Activated T-helper 1 cell treated with anti-CD3 and anti-CD28 coated beads, Interleukin-12 subunit alpha, Interleukin-12 subunit beta, Interleukin-2, Interleukin-4 antibody, amounts not matched to agents 30 ng/mL and 10 ng/mL and 1 ng/mL, durations not matched to agents 14 hours and 24 hours and 36 hours (primary cell): ENCODE data around the gene HES1. TPM values are rescaled to one million over a fixed set of nuclear protein-coding genes. Genes with fewer than 3 reads are reported as not detected.

ENCODE experiments used
- DNase-seq: peaks from one replicate; pipeline ENCODE4 v3.0.0; 2021; ENCODE audit warnings: low spot score
- H3K27ac Mint-ChIP-seq: one replicate; pipeline ENCODE4 v1.8.0; 2021; ENCODE audit warnings: mild to moderate bottlenecking, mixed read lengths
- H3K27me3 Mint-ChIP-seq: one replicate; pipeline ENCODE4 v1.8.0; 2022; ENCODE audit warnings: mild to moderate bottlenecking, moderate library complexity, mixed read lengths; ENCODE audit not compliant: insufficient read depth
- H3K36me3 Mint-ChIP-seq: one replicate; pipeline ENCODE4 v1.8.0; 2021; ENCODE audit warnings: low read depth, mixed read lengths
- H3K4me1 Mint-ChIP-seq: one replicate; pipeline ENCODE4 v1.8.0; 2021; ENCODE audit warnings: low read depth, mixed read lengths
- H3K4me3 Mint-ChIP-seq: one replicate; pipeline ENCODE4 v1.8.0; 2021; ENCODE audit warnings: mild to moderate bottlenecking, moderate library complexity, mixed read lengths
- H3K9me3 Mint-ChIP-seq: one replicate; pipeline ENCODE4 v1.8.0; 2021; ENCODE audit warnings: mixed read lengths
- intact Hi-C: fragments of 100-400 bp; cut with micrococcal nuclease; formaldehyde crosslinking; loops from one replicate; pipeline ENCODE4 v1.15.1; 2024
- total RNA-seq: library from RNA; stranded (reverse); gene quantifications from 2 replicates; pipeline ENCODE4 v1.2.3, GENCODE V29; 2022

The HES1 gene
- total RNA-seq, 1 donor from 2014 or later = 2.6 TPM

GRCh38 chr3:194109192-194109863 lies 26.6 kb upstream of the HES1 start:
- H3K27me3 Mint-ChIP-seq = peaks cover 35% of the 10 kb centered on the region
- H3K4me3 Mint-ChIP-seq = no peak overlapping the region
- no peaks in the 10 kb centered on the region for H3K9me3 Mint-ChIP-seq
- intact Hi-C loops = no loop called here
- H3K36me3 Mint-ChIP-seq = no peaks in the 10 kb centered on the region
- H3K27ac Mint-ChIP-seq = no peak overlapping the region
- DNase-seq = no peak
- peaks cover 1% of the 10 kb centered on the region for H3K4me1 Mint-ChIP-seq

GRCh38 chr3:194110483-194110882 lies 25.5 kb upstream of the HES1 start:
- no peak overlapping the region for H3K4me3 Mint-ChIP-seq
- no peak overlapping the region for H3K27ac Mint-ChIP-seq
- intact Hi-C loops = no loop called here
- H3K4me1 Mint-ChIP-seq = no peaks in the 10 kb centered on the region
- no peaks in the 10 kb centered on the region for H3K36me3 Mint-ChIP-seq
- H3K27me3 Mint-ChIP-seq = peaks cover 35% of the 10 kb centered on the region
- no peak for DNase-seq
- no peaks in the 10 kb centered on the region for H3K9me3 Mint-ChIP-seq

- no peak for DNase-seq
- Mint-ChIP-seq H3K36me3 (no peaks in the 10 kb centered on the region), H3K9me3 (no peaks in the 10 kb centered on the region), H3K27ac (no peak overlapping the region), H3K4me3 (no peak overlapping the region), H3K27me3 (peaks cover 27% of the 10 kb centered on the region), H3K4me1 (no peaks in the 10 kb centered on the region)
- intact Hi-C loops = no loop called here
Observed at GRCh38 chr3:194111336-194111735, 24.6 kb upstream of the HES1 start.

GRCh38 chr3:194112120-194113106 lies 23.5 kb upstream of the HES1 start:
- Mint-ChIP-seq H3K4me1 (no peaks in the 10 kb centered on the region), H3K27me3 (peaks cover 26% of the 10 kb centered on the region), H3K4me3 (no peak overlapping the region), H3K36me3 (no peaks in the 10 kb centered on the region), H3K9me3 (no peaks in the 10 kb centered on the region), H3K27ac (no peak overlapping the region)
- DNase-seq = no peak
- intact Hi-C loops = no loop called here

GRCh38 chr3:194114123-194114522 lies 21.8 kb upstream of the HES1 start:
- no peak overlapping the region for H3K4me3 Mint-ChIP-seq
- H3K4me1 Mint-ChIP-seq = no peaks in the 10 kb centered on the region
- H3K9me3 Mint-ChIP-seq = no peaks in the 10 kb centered on the region
- intact Hi-C loops = no loop called here
- no peaks in the 10 kb centered on the region for H3K36me3 Mint-ChIP-seq
- H3K27me3 Mint-ChIP-seq = peaks cover 21% of the 10 kb centered on the region
- no peak for DNase-seq
- no peak overlapping the region for H3K27ac Mint-ChIP-seq

DNA sequence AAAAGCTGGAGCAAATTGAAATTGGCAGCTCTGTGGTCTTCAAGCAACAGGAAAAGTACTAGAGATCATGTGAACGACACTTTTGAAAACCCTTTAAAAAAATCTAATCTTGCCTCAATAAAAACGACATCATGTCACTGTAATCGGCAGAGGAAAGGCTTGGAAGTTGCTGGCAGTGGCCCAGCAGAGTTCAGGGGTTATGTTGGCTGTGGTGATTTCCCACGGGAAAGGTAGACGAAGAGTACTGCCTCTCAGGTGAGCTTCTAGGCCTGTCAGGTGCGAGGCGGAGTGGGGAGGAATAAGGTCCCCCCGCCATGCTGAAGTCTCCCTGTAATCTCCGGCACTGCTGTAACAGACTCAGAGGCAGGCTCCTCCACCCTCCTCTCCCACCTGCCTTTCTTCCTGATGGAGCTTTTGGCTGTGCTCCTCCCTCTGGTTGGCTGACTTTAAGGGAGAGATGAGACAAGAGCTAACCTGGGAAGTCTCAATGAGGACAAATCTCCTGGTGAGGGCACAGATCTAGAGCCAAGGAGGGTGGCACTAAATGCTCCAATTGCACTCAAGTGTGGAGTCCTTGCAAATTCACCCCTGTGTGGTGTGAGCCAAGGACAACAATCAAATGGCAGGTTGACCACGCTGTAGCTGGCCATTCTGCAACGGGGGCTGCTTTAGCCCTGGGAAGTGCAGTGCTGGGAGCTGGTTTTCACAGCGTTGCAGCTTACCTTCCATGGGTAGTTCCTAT lies 18.7 kb upstream of the HES1 start:
- no peak for DNase-seq
- H3K4me3 Mint-ChIP-seq = no peak overlapping the region
- H3K27ac Mint-ChIP-seq = no peak overlapping the region
- intact Hi-C loops = no loop called here
- H3K36me3 Mint-ChIP-seq = peaks cover 3% of the 10 kb centered on the region
- H3K27me3 Mint-ChIP-seq = peaks cover 40% of the 10 kb centered on the region
- H3K9me3 Mint-ChIP-seq = no peaks in the 10 kb centered on the region
- H3K4me1 Mint-ChIP-seq = no peaks in the 10 kb centered on the region

DNA sequence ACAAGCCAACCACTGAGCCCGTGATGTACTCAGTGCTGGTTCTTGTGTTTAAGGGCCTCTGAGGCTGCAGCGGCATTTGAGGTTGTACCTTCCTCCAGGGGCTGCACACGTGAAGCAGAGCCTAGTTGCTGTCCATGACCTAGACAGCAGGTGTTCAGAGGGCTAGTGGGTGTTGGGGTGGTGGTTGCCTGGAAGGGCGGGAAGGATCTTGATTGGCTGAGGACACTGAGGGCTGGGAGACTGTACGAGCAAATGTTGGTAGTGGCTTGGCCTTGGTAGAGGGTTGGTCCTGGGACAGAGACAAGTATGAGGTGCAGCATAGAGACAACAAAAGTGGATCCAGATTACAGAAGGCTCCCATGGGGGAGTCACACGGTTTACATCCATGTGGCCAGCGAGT lies 17.0 kb upstream of the HES1 start:
- H3K4me1 Mint-ChIP-seq = no peaks in the 10 kb centered on the region

DNA sequence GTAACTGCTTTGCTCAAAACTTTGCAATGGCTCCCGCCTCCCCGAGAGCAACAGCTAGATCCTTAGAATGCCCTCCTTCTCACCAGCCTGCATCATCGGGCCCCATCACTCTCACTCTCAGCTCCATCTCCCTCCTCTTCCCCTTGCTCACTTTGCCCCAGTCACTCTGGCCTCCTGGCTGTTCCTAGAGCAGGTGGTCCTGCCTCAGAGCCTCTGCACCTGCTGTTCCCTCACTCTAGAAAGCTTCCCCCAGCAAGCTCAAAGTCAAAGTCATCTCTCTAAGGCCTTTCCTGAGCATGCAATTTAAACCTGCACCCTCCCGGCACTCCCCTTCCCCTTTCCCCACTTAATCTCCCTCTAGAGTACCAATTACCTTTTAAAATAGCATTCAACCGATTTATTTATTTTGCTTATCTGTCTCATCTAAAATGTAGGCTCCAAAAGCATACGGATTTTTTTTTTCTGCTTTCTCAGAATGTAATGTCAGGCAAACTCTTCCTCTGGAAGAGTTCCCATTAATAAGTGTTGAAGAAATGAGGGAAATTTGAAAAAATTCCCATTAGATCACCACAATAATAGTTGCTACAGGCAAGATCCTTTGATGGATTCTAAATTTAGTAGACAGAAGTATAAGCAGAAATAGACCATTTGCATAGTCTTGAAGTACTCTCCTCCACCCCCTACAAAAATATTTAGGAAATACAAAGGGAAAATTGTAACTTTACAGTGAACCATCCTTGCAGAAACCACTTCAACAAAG lies 15.9 kb upstream of the HES1 start:
- no peak for DNase-seq
- H3K9me3 Mint-ChIP-seq = no peaks in the 10 kb centered on the region
- H3K4me1 Mint-ChIP-seq = no peaks in the 10 kb centered on the region
- peaks cover 3% of the 10 kb centered on the region for H3K36me3 Mint-ChIP-seq
- intact Hi-C loops = no loop called here
- H3K4me3 Mint-ChIP-seq = no peak overlapping the region
- H3K27me3 Mint-ChIP-seq = peaks cover 53% of the 10 kb centered on the region
- no peak overlapping the region for H3K27ac Mint-ChIP-seq

More for the DNA sequence above, 17.0 kb upstream of the HES1 start:
- H3K9me3 Mint-ChIP-seq = no peaks in the 10 kb centered on the region
- no peak for DNase-seq
- no peak overlapping the region for H3K4me3 Mint-ChIP-seq
- H3K27me3 Mint-ChIP-seq = peaks cover 50% of the 10 kb centered on the region
- intact Hi-C loops = no loop called here
- H3K36me3 Mint-ChIP-seq = peaks cover 3% of the 10 kb centered on the region
- no peak overlapping the region for H3K27ac Mint-ChIP-seq

GRCh38 chr3:194120789-194121770 lies 14.9 kb upstream of the HES1 start:
- H3K27me3 Mint-ChIP-seq = peaks cover 61% of the 10 kb centered on the region
- peaks cover 3% of the 10 kb centered on the region for H3K36me3 Mint-ChIP-seq
- no peak for DNase-seq
- no peaks in the 10 kb centered on the region for H3K4me1 Mint-ChIP-seq
- intact Hi-C loops = no loop called here
- no peaks in the 10 kb centered on the region for H3K9me3 Mint-ChIP-seq
- no peak overlapping the region for H3K27ac Mint-ChIP-seq
- H3K4me3 Mint-ChIP-seq = no peak overlapping the region

DNA sequence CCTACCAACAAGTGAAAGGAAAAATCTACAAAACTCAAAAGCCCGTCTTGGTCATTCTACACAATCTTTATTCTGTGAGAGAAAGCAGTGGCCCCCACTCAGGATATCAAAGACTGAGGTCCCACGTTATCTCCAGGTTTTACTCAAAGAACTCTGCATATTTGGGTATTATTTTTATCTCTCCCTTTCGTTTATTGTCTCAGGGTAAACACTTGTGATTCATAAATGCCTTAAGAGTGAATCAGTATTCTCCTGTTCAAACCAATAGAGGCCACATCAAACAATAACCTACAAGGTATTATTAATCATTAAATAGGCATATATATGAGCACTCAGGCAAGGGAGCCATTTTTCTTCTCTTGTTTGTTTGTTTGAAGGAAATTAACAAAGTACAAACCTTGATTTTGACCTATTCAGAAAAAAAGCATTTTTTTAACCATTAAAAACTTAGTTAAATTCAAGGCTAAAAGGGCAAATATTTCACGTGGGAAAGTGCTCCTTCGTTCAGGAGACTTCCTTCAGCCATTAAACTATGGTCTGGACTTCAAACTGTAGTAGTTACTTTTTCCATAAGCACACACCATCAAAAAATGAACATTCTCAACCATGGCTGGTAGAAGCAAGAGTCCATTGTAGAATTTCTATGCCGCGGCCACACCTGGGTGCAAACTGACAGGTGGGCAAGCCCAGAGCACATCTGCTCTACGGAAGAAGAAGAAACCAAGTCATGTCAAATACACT lies 13.9 kb upstream of the HES1 start:
- intact Hi-C loops = no loop called here
- Mint-ChIP-seq H3K27me3 (peaks cover 65% of the 10 kb centered on the region), H3K27ac (no peak overlapping the region), H3K4me3 (no peak overlapping the region), H3K36me3 (peaks cover 3% of the 10 kb centered on the region), H3K4me1 (no peaks in the 10 kb centered on the region), H3K9me3 (no peaks in the 10 kb centered on the region)
- no peak for DNase-seq

DNA sequence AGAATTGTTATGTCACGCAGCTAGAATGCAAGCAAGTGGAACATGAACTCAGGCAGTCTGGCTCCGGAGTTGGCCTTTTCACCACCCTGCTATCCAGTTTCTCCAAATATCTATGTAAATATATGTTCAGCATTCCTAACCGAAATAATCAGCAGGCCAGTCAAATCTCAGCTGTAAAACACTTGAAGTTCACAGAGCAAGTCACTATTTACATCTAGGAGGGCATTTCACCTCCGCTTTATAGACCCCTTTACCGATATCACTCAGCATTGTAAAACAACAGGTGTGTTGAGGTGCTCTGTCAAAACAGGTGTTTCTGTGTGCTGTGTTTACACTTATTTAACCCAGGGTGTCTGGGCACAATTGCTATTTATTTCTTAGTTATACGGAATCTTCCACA lies 12.2 kb upstream of the HES1 start:
- Mint-ChIP-seq H3K9me3 (no peaks in the 10 kb centered on the region), H3K27me3 (peaks cover 60% of the 10 kb centered on the region), H3K4me3 (no peak overlapping the region), H3K36me3 (peaks cover 3% of the 10 kb centered on the region), H3K27ac (no peak overlapping the region), H3K4me1 (no peaks in the 10 kb centered on the region)
- intact Hi-C loops = no loop called here
- no peak for DNase-seq
